ENCODE measurements around the gene CYP4F2.
"Not testable (repeated sequence)": the region's sequence is repeated elsewhere in the genome, so short reads cannot be mapped to it uniquely, and the experiment has no call there.

The CYP4F2 gene

GRCh38 chr19:15897738-15898276, at the start of gene CYP4F2:
CYP4F2 (minus strand) TSS chr19:15898074; CDS start chr19:15897611, 463 bp downstream.
- no peak for DNase-seq (ENCODE audit: low read depth, low spot score)

DNA sequence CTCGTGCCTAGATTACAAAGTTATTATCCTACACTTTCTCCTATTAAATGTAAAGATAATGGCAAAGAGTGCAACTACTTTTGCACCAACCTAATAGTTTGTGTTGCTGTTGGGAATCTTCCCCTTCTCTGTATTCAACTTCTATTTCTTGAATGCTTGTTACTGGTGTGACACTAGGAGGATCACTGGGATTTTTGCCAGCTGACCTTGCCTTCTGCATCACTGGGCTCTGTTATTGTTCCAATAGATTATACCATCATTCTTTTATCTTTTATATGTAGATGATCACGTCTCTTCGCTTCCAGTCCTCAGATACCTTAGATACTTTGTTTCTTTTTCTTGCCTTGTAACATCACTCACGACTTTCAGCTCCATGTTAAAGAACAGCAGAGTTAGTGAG, 47.4 kb upstream of the CYP4F2 start:
- no peak for DNase-seq (ENCODE audit: low read depth, low spot score)

GRCh38 chr19:15944401-15944800, 46.5 kb upstream of the CYP4F2 start:
- DNase-seq (ENCODE audit: low read depth, low spot score) = no peak

DNA sequence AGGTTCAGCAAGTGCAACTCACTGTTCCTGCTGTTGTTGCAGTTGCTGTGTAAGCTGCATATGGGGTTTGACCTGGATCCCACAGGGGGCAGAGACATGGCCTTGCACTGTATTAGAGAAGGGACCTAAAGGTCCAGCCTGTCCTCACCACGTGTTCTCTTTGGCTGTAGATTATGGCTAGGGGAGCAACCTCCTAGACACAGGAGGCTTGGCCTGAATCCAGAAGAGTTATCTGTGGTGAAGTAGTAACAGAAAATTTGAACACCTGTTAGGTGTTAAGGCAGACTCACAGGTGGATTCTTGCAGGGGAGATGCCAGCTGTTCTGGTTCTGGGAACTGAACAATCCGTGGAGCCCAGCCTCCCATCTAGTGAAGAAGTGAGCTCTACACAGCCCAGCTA, 39.9 kb upstream of the CYP4F2 start:
- DNase-seq (ENCODE audit: low read depth, low spot score) = no peak

GRCh38 chr19:15936950-15937349, 39.1 kb upstream of the CYP4F2 start:
- no peak for DNase-seq (ENCODE audit: low read depth, low spot score)

GRCh38 chr19:15936173-15936572, 38.3 kb upstream of the CYP4F2 start:
- no peak for DNase-seq (ENCODE audit: low read depth, low spot score)

DNA sequence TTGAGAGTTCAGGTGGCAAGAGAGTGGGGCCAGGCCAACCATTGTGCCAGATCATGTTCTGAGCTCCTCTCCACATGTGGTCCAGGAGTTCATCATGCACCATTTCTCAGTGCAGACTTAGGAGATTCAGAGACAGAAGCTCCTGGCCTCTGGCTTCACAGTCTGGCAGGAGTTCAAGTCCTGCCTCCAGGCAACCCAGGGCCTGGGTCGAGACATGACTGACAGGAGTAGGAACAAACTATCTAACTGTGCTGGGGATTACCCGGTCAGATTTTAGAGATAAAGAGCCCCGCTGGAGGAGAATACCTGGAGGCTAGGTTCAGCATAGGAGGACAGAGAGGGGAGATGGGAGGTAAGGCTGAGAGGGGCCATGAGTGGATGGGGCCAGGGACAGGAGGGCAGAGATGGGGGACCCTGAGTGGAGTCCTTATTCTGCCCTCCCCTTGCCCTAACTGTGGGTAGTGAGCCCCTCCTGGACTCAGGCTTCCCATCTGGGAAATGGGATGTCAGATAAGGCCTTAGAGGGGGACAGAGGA, 37.4 kb upstream of the CYP4F2 start:
- DNase-seq (ENCODE audit: low read depth, low spot score) = no peak

DNA sequence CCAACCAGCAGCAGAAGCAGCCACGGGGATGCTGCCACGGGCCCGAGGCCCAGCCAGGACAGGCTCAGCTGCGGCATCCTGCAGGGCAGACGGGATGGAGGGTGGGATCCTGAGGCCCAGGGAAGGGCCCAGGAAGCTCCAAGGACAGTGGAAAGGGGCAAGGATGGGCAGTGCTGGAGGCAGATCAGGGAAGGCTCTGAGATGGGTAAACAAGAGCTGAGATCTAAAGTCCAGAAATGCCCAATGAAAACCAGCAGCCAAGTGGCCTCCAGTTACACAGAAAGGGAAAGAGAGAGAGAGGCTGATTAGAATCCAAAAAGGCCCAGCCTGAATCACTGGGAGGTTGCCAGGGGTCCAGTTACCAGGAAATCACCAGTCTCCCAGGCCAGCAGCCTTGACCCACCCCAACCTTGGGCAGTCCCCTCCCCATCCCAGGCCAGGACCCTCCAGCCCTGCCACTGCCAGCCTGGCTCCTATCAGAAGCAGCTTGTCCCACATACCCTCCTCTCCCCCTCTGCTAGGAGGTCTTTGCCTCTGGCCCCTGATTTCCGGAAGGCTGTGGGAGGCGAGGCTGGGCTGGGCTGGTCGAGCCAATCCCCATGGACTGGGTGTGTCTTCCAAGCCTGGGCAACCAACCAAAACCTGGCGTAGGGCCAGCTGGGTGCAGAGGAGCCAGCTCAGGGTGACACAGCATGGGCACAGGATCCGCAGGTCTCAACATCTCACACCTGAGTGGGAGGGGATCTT, 36.6 kb upstream of the CYP4F2 start, which contains the start of gene CYP4F11:
Gene CYP4F11 (minus strand): TSS at position 198 of the 747 bp plus-strand sequence. CDS start 121 bp downstream, at position 77.
- no peak for DNase-seq (ENCODE audit: low read depth, low spot score)

DNA sequence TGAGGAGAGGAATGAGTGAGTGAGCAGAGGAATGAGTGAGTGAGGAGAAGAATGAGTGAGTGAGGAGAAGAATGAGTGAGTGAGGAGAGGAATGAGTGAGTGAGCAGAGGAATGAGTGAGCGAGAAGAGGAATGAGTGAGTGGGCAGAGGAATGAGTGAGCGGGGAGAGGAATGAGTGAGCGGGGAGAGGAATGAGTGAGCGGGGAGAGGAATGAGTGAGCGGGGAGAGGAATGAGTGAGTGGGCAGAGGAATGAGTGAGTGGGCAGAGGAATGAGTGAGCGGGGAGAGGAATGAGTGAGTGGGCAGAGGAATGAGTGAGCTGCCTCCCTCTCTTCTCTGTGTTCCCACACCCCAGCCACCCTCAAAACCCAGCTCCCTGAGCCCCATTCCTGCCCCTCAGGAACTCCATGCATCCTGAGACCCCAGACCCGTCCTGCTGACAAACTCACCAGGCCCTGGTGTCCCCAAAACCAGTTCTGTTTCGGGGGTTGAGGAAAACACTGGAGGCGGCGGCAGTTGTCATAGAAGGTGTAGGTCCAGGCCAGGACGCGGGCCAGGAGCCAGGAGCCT, 36.0 kb upstream of the CYP4F2 start:
- DNase-seq (ENCODE audit: low read depth, low spot score) = not testable (repeated sequence)

GRCh38 chr19:15928321-15928720, 30.4 kb upstream of the CYP4F2 start:
- no peak for DNase-seq (ENCODE audit: low read depth, low spot score)

DNA sequence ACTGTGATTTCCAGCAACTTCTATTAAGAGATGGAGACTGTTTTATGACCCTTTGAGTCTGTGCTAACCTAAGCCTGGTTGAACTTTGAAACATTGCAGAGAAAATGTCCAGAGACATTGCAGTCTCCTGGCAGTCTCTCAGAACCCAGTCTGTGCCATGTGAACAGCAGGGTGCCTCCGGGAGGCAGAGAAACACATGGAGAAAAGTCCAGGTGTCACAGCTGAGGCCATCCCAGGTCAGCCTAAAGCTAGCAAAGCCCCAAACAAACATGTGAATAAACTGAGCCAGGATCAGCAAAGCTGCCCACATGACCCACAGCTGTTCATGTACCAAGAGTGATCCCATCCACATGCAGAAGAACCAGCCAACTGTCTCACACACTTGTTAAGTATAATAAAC, 28.6 kb upstream of the CYP4F2 start:
- DNase-seq (ENCODE audit: low read depth, low spot score) = no peak

DNA sequence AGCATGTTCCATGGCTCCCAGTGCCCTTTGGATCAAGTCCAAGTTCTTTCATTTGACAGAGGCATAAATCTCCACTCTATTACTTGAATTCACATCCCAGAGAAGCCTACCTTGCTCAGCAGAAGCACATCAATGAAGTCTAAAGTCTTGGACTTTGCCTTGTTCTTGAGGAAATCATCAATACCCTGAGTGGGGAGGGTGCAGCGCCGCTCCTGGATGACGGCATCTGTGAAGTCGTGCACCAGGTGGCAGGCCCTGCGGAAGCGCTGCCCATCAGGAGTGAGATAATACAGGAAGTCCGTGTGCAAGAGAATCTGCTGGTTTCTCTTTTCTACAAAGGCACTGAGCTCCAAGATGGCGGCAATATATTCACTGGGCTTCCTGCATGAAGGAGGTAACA, 25.8 kb upstream of the CYP4F2 start:
- no peak for DNase-seq (ENCODE audit: low read depth, low spot score)

GRCh38 chr19:15922021-15922420, 24.1 kb upstream of the CYP4F2 start:
- no peak for DNase-seq (ENCODE audit: low read depth, low spot score)

DNA sequence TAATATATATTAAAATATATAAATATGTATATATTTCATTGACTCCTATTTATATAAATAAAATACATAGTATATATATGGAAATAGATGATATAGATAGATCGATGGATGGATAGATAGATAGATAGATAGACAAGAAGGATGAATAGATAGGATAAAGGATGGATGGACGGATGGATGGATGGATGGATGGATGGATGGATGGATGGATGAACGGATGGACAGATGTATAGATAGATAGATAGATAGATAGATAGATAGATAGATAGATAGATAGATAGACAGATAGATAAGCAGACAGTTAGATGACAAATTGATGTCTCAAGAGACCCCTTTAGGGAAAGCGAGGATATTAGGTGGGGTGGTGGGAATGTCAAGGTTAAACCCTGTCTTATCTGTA, 21.4 kb upstream of the CYP4F2 start:
- DNase-seq (ENCODE audit: low read depth, low spot score) = no peak

GRCh38 chr19:15915109-15915508, 17.2 kb upstream of the CYP4F2 start:
- DNase-seq (ENCODE audit: low read depth, low spot score) = no peak

DNA sequence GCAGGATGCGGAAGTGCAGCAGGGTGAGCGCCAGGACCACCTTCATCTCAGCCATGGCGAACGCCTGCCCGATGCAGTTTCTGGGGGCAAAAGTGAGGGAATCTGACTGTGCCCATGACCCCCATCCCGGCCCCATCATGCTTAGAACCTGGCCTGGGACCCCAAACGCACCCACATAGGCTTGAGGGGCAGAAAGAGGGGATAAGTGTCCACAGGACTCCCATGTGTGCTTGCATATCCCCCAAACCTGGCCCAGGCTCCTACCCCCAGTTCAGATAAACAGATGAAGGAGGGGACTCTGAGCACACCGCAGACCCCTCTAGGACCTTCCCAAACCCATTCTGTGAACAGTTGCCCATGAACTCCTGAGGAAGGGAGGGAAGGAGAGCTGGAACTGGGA, 16.0 kb upstream of the CYP4F2 start:
- DNase-seq (ENCODE audit: low read depth, low spot score) = no peak

DNA sequence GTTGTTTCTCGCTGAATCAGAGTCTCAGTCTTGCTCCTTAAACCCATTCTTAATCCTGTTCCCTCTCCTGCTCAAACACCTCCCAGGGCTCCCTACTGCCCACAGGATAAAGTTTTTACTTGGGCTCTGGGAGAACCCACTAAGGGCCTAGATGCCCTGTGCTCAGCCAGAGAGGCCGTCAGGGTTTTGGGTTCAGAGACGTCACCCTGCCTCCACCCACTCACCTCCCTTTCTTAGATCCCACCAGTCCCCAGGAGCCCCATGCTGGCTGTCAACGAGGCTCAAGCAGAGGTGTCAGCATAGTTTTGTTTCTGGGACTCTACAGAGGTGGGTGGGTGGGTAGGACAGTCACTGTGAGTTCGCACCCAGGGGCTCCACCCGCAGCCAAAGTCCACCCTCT, 15.5 kb upstream of the CYP4F2 start:
- DNase-seq (ENCODE audit: low read depth, low spot score) = no peak

DNA sequence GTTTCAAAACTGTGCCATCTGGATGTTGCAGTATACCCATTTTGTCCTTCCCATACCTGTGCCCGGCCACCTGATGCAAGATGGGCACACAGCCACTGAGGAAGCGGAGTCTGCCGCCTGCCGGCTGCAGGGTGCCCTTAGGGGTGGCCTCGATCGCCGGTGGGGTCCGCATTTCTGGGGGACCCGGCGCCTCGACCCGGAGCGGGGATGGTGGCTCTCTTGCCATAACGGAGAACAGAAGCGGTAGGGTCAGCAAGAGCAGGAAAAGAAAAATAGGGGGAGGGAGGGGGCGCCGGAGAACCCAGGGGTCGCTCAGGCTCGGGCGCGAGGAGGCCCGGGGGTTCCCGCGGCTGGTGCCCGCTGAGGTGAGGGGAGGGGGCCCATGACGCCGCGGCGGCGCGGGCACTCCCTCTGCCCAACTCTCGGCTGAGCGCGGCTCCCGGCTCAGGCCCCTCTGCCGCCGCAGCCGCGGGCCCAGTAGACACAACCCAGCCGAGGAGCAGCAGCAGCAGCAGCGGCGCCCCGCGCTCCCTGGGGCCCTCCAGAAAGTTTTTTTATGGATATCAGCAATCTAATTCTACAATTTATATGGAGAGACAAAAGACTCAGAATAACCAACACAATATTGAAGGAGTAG, 13.8 kb upstream of the CYP4F2 start:
- no peak for DNase-seq (ENCODE audit: low read depth, low spot score)

GRCh38 chr19:15905026-15905425, 7.2 kb upstream of the CYP4F2 start:
- DNase-seq (ENCODE audit: low read depth, low spot score) = no peak

DNA sequence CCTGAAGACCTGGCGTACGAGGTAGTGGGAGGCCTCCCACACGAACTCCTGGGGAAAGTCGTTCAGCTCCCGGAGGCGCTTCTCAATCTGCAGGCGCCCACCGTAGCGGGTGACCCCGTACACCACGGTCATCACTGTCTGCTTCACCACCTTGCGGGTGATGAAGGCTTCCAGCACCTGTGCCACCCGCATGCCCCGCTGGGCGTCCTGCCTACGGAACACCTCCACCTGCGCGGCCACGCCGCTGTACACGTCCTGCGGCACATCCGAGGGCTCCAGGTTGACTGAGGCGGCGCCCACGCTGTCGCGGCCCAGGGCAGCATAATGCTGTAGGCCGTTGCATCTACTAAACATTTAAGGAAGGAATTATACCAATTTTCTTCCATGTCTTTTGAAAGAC, 5.0 kb upstream of the CYP4F2 start:
- not testable (repeated sequence) for DNase-seq (ENCODE audit: low read depth, low spot score)

GRCh38 chr19:15902254-15902653, 4.4 kb upstream of the CYP4F2 start:
- DNase-seq (ENCODE audit: low read depth, low spot score) = no peak

DNA sequence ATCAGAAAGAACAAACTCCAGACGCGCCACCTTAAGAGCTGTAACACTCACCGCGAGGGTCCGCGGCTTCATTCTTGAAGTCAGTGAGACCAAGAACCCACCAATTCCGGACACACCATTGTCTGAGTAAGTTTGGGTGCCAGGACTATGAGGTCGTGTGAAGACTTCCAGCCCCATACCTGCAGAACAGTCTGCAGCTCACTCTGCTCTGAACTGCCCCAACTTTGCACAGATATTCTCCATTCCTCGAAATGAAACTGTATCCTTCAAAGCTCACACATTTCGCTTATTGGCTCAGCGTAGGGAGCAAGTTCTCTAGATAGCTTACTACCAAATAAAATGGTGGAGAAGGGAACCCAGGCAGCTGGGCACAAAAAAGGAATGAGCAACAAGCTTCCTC, 2.6 kb upstream of the CYP4F2 start:
- no peak for DNase-seq (ENCODE audit: low read depth, low spot score)

Measured in iPS DF 19.7 (cell line).